Left lobe of liver (tissue), 2 donors: ENCODE data around the gene RAB24. TPM values are rescaled to one million over a fixed set of nuclear protein-coding genes. Genes with fewer than 3 reads are reported as not detected.
"Not testable (repeated sequence)": the region's sequence is repeated elsewhere in the genome, so short reads cannot be mapped to it uniquely, and the experiment has no call there.

Source experiments
- ATAC-seq: fragments of 200-7000 bp; cut with Tn5 transposase; one replicate; pipeline ENCODE4 v1.9.1; 2020; ENCODE audit warnings: mild to moderate bottlenecking, moderate library complexity
- DNase-seq: peaks from one replicate; pipeline ENCODE4 v3.0.0-alpha.2; 2020; ENCODE audit warnings: low spot score
- total RNA-seq: library from RNA; stranded (reverse); gene quantifications from one replicate; pipeline ENCODE4 v1.2.1, GENCODE V29; 2021
- donor health status: DM: no; HTN: no; CAD: no; lungs with moderate emphysema.
- donor health status: DM: no; HTN: yes; CAD: no.

The RAB24 gene
- total RNA-seq, 1 donor from 2014 or later = 15.3 TPM

DNA sequence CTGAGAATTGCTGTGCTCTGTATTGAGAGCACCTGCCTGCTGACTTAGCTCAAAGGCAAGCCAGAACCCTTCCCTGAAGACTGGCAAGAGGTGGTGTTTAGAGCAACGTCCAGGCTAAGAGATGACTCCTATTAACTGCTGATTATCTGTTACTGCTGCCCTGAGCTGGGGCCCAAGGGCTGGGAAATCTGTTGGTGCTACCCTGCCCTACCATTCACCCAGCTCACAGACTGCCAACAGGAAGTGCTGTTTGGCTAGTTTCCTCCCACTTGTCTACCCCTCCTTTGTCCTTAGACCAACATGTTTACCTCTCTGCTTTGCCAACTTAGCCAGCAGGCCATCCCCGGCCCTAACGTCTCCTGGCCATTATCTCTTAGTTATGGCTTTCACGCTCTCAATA is 6.9 kb downstream of the RAB24 start:
- DNase-seq (no peak), ATAC-seq (peak; percentile 7)

- DNase-seq (no peak), ATAC-seq (no peak)
These were observed 7.6 kb downstream of the RAB24 start for GRCh38 chr5:177295924-177296323.

GRCh38 chr5:177294632-177295031 is 8.9 kb downstream of the RAB24 start:
- no peak for DNase-seq
- no peak for ATAC-seq

DNA sequence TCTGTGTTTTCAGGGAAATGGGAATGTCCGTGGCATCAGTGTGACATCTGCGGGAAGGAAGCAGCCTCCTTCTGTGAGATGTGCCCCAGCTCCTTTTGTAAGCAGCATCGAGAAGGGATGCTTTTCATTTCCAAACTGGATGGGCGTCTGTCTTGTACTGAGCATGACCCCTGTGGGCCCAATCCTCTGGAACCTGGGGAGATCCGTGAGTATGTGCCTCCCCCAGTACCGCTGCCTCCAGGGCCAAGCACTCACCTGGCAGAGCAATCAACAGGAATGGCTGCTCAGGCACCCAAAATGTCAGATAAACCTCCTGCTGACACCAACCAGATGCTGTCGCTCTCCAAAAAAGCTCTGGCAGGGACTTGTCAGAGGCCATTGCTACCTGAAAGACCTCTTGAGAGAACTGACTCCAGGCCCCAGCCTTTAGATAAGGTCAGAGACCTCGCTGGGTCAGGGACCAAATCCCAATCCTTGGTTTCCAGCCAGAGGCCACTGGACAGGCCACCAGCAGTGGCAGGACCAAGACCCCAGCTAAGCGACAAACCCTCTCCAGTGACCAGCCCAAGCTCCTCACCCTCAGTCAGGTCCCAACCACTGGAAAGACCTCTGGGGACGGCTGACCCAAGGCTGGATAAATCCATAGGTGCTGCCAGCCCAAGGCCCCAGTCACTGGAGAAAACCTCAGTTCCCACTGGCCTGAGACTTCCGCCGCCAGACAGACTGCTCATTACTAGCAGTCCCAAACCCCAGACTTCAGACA is 9.5 kb downstream of the RAB24 start:
- ATAC-seq (no peak), DNase-seq (no peak)

DNA sequence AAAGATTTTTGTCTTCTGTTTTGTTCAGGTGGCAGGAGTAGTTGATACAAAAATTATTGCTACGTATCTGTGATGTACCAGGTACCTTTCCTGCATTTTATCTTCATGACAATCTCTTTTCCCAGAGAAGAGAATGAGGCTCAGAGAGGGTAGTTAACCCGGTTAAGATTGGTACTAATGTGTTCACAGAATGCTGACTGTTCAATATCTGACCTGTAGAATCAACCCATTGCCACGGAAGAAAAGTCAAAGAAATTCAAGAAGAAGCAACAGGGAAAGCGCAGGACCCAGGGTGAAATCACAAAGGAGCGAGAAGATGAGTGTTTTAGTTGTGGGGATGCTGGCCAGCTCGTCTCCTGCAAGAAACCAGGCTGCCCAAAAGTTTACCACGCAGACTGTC is 11.8 kb downstream of the RAB24 start:
- ATAC-seq = no peak

GRCh38 chr5:177290816-177291596 is 12.5 kb downstream of the RAB24 start:
- DNase-seq (no peak), ATAC-seq (no peak)

More for the DNA sequence above, 11.8 kb downstream of the RAB24 start:
- no peak for DNase-seq

GRCh38 chr5:177288191-177288590 is 15.3 kb downstream of the RAB24 start:
- no peak for DNase-seq
- no peak for ATAC-seq

DNA sequence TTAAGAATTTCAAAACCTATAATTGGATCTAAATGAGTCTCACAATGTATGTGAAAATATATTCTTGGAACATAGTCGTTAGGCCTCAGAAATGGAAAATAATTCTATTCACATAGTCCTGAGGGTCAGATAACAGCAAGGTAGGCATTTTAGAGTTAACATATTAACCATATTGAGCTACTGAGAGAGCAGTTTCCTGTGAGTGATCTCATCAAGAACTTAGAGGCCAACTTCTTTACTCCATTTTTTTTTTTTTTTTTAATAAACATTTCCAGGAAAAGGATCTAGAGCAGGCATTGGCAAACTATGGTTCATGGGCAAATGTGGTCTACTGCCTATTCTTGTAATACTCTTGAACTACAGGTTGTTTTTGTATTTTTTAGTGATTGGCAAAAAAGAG is 26.6 kb downstream of the RAB24 start:
- DNase-seq (no peak), ATAC-seq (no peak)

DNA sequence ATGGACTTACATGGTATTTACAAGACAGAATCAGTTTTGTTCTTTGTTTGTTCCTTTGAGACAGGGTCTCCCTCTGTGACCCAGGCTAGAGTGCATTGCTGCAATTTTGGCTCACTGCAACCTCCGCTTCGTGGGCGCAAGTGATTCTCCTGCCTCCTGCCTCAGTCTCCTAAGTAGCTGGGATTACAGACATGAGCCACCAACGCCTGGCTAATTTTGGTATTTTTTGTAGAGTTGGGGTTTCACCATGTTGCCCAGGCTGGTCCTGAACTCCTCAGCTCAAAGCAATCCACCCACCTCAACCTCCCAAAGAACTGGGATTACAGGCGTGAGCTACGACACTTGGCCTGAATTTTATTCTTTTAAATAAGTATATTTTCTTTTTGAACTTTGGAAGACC is 27.6 kb downstream of the RAB24 start:
- ATAC-seq = no peak

GRCh38 chr5:177271113-177271512 is 32.4 kb downstream of the RAB24 start:
- ATAC-seq = no peak

More for the DNA sequence above, 27.6 kb downstream of the RAB24 start:
- no peak for DNase-seq

DNA sequence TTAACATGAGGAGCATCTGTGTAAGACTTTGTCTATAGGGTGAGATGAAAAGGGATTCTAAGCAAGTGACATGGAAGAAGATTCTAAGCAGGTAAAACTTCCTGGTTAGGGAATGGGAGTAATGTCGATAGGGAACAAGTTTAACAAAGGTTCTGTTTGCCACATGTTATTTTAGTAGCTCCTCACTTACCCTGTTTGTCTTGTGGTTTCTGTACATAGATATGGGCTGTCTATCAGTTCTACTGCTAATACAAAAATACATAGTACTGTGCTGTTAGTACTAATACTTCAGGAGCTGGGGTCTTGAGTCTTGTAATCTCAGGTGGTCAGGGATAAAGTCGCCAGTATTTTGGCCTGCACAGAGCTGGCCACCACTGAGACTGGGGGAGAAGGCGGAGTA is 32.9 kb downstream of the RAB24 start:
- DNase-seq (no peak), ATAC-seq (no peak)

More at GRCh38 chr5:177271113-177271512, 32.4 kb downstream of the RAB24 start:
- no peak for DNase-seq

- ATAC-seq (no peak), DNase-seq (no peak)
These were observed 33.5 kb downstream of the RAB24 start for GRCh38 chr5:177269976-177270375.

DNA sequence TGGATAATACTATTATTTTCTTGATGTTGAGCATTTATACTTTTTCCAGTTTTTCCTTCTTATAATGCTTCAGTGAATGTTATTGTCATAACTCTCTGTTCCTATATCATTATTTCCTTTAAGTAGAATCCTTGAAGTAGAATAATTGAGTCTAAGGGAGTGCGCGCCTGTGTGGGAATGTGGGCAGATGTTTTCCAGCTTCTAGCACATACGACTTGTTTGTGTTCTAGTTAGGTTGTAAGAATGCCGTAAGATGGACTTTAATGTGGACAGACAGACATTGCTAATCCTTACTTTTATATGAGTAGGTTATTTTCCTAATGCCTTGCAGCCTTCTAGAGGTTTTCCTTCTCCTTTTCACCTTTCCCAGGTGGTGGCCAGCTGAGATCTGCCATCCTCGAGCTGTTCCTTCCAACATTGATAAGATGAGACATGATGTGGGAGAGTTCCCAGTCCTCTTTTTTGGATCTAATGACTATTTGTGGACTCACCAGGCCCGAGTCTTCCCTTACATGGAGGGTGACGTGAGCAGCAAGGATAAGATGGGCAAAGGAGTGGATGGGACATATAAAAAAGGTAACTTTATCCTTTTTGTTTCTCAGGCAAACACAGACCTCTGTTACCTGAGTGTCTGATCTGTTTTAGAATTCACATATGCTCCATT is 34.2 kb downstream of the RAB24 start:
- no peak for DNase-seq
- ATAC-seq = no peak

GRCh38 chr5:177265395-177265794 is 38.1 kb downstream of the RAB24 start:
- ATAC-seq = no peak

DNA sequence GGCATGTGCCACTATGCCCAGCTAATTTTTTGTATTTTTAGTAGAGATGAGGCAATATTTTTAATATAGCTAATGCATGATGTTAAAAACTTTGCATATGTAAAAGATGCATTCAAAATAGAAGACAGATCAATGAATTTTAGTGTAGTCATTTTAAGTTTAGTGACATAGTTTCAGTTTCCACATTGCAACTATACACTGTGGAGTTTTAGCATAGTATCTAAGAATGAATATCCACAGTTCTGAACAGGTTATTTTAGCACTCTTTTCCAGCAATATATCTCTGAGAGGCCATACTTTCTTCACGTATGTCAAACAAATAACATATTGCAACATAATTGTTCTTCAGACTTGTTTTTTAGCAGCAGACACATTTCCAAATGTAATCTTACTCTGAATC is 39.3 kb downstream of the RAB24 start:
- DNase-seq = no peak
- ATAC-seq = no peak

More at GRCh38 chr5:177265395-177265794, 38.1 kb downstream of the RAB24 start:
- no peak for DNase-seq

DNA sequence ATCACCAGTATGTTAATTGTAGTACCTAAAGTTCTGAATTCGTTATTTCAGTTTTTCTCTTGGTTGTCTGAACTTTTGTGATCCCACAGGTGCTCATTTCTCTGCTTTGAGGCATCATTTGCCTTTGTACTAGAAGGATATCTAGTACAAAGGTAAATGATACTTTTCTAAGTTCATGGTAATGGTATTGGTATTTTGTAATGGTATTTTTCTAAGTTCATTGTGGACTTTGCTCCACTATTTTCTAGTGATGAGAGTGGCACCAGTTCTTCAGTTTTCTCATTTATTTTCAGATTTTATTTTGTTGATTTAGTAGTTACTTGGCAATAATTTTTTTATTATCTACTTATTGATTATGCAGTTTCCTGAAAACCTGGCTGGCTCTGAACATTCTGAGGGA is 42.0 kb downstream of the RAB24 start:
- ATAC-seq (peak; percentile 34), DNase-seq (no peak)

- ATAC-seq (no peak), DNase-seq (no peak)
These were observed 42.6 kb downstream of the RAB24 start for GRCh38 chr5:177260961-177261360.

DNA sequence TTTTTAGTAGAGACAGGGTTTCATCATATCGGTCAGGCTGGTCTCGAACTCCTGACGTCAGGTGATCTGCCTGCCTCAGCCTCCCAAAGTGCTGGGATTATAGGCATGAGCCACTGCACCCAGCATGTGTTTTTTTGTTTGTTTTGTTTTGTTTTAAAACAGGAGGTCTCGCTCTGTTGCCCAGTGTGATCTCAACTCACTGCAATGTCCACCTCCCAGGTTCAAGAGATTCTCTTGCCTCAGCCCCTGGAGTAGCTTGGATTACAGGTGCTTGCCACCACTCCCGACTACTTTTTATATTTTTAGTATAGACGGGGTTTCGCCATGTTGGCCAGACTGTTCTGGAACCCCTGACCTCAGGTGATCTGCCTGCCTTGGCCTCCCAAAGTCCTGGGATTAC is 44.8 kb downstream of the RAB24 start:
- not testable (repeated sequence) for DNase-seq, ATAC-seq

DNA sequence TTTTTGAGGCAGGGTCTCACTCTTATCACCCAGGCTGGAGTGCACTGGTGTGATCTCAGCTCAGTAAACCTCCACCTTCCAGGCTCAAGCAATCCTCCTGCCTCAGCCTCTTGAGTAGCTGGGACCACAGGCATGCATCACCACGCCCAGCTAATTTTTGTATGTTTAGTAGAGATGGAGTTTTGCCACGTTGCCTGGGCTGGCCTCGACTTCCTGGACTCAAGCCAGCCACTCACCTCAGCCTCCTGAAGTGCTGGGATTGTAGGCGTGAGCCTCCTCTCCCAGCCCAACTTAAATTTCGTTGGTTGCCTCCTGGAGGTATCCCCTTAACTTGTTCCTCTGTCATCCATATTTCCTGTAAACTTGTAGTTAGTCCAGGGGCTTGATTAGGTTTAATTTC is 47.2 kb downstream of the RAB24 start:
- ATAC-seq (no peak), DNase-seq (no peak)

DNA sequence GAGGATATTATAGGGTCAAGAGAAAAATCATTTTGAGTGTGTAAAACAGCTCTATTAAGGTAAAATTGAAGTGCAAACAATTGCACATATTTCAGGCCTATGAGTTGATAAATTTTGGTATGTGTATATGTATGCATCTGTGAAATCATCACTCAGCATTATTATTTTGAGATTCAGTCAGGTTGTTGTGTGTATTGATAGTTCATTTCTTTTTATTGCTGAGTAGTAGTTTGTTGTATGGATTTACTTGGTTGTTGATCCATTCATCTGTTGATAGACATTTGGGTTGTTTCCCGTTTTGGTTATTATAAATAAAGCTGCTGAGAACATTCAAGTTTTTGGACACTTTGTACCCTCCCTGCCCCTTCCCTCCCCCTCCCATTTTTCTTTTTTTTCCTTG is 50.3 kb downstream of the RAB24 start:
- DNase-seq (no peak), ATAC-seq (no peak)
